Fibroblast of villous mesenchyme (primary cell): ENCODE measurements around the gene GABPB1. TPM values are rescaled to one million over a fixed set of nuclear protein-coding genes. Genes with fewer than 3 reads are reported as not detected.

ENCODE experiments used
- DNase-seq: peaks from one replicate; pipeline ENCODE4 v3.0.0-alpha.2; 2010; ENCODE audit warnings: low read depth
- H3K4me3 ChIP-seq: 2 replicates; pipeline ENCODE4 v1.5.1; 2011; ENCODE audit warnings: low read depth, mild to moderate bottlenecking, low read length
- CTCF ChIP-seq: IDR thresholded peaks from 2 replicates; pipeline ENCODE4 v1.5.1; 2012; ENCODE audit warnings: low read depth, mild to moderate bottlenecking, low read length; ENCODE audit not compliant: insufficient read depth
- total RNA-seq: library from RNA; depleted of rRNA; stranded (reverse); fragments of >200 nt; gene quantifications from 2 replicates; pipeline ENCODE4 v1.2.3, GENCODE V29; 2012

Gene GABPB1
- total RNA-seq, 1 donor = 44.9 TPM

GRCh38 chr15:50307799-50308198 is 47.2 kb downstream of the GABPB1 start:
- TF ChIP-seq CTCF = no peak
- no peak for DNase-seq
- no peak overlapping the region for H3K4me3 ChIP-seq

- TF ChIP-seq CTCF = no peak
- H3K4me3 ChIP-seq = no peak overlapping the region
- DNase-seq = peak; percentile 20
Observed at GRCh38 chr15:50304836-50305235, 50.2 kb downstream of the GABPB1 start.

GRCh38 chr15:50302581-50302980 is 52.4 kb downstream of the GABPB1 start:
- H3K4me3 ChIP-seq = no peak overlapping the region
- TF ChIP-seq CTCF = no peak
- no peak for DNase-seq

- no peak for DNase-seq
- TF ChIP-seq CTCF = no peak
- no peak overlapping the region for H3K4me3 ChIP-seq
Observed at GRCh38 chr15:50298340-50298739, 56.7 kb downstream of the GABPB1 start.

GRCh38 chr15:50295966-50296365 is 59.0 kb downstream of the GABPB1 start:
- DNase-seq = no peak
- TF ChIP-seq CTCF = no peak
- no peak overlapping the region for H3K4me3 ChIP-seq

GRCh38 chr15:50289749-50290148 is 65.2 kb downstream of the GABPB1 start:
- no peak for TF ChIP-seq CTCF
- no peak for DNase-seq
- H3K4me3 ChIP-seq = no peak overlapping the region

GRCh38 chr15:50287324-50288116 is 67.5 kb downstream of the GABPB1 start:
- TF ChIP-seq CTCF = no peak
- no peak overlapping the region for H3K4me3 ChIP-seq
- no peak for DNase-seq
